Nephron progenitor cell (in vitro differentiated cells): ENCODE data around the gene PNMA8A.

Experiments
- DNase-seq: peaks from one replicate; pipeline ENCODE4 v3.0.0; 2021
- H3K27ac Mint-ChIP-seq: 2 replicates; pipeline ENCODE4 v1.8.0; 2021; ENCODE audit warnings: mild to moderate bottlenecking, moderate library complexity, mixed read lengths
- H3K27me3 Mint-ChIP-seq: 2 replicates; pipeline ENCODE4 v1.8.0; 2021; ENCODE audit warnings: mild to moderate bottlenecking, low read depth, mixed read lengths; ENCODE audit not compliant: poor library complexity
- H3K36me3 Mint-ChIP-seq: 2 replicates; pipeline ENCODE4 v1.8.0; 2021; ENCODE audit warnings: low read depth, mixed read lengths
- H3K4me1 Mint-ChIP-seq: 2 replicates; pipeline ENCODE4 v1.8.0; 2021; ENCODE audit warnings: mixed read lengths
- H3K4me3 Mint-ChIP-seq: 2 replicates; pipeline ENCODE4 v1.8.0; 2021; ENCODE audit warnings: mild to moderate bottlenecking, moderate library complexity, mixed read lengths
- H3K9me3 Mint-ChIP-seq: 2 replicates; pipeline ENCODE4 v1.8.0; 2021; ENCODE audit warnings: mild to moderate bottlenecking, moderate library complexity, mixed read lengths
- CTCF ChIP-seq: fragments of 200-600 bp; sonication (generic); IDR thresholded peaks from 2 replicates; pipeline ENCODE4 v1.5.0; 2021; ENCODE audit warnings: antibody characterized with exemption

PNMA8A gene

GRCh38 chr19:46449228-46449627 lies 22.1 kb downstream of the PNMA8A start:
- no peak for TF ChIP-seq CTCF
- Mint-ChIP-seq H3K27ac (no peak overlapping the region), H3K36me3 (no peaks in the 10 kb centered on the region), H3K27me3 (peaks cover 28% of the 10 kb centered on the region), H3K9me3 (peaks cover 9% of the 10 kb centered on the region), H3K4me3 (no peak overlapping the region), H3K4me1 (no peaks in the 10 kb centered on the region)
- DNase-seq: no peak

- no peak for TF ChIP-seq CTCF
- DNase-seq: no peak
- Mint-ChIP-seq H3K4me3 (no peak overlapping the region), H3K36me3 (no peaks in the 10 kb centered on the region), H3K4me1 (no peaks in the 10 kb centered on the region), H3K27me3 (peaks cover 25% of the 10 kb centered on the region), H3K27ac (no peak overlapping the region), H3K9me3 (peaks cover 9% of the 10 kb centered on the region)
These were observed 22.8 kb downstream of the PNMA8A start for GRCh38 chr19:46448601-46449000.

DNA sequence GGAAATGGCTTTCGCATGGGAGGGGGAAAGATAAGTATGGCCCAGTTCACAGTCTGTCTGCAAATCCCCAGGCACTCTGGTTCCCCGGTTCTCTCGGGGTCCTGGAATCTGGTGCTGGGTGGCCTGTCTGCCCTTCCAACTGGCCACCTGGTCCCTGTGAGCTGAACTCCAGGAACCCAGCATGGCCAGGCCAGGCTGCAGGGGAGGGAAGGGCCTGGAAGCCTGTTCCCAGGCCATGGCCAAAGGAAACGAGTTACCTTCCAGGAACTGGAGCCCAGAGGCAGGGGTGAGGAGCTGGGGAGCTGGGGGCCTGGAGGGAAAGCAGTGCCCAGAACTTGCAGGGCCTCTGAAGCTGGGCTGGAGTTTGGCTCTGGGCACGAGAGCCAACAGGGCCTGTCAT lies 23.5 kb downstream of the PNMA8A start:
- H3K27me3 Mint-ChIP-seq: peaks cover 22% of the 10 kb centered on the region
- no peak for TF ChIP-seq CTCF
- no peaks in the 10 kb centered on the region for H3K4me1 Mint-ChIP-seq
- peak overlapping the region; percentile 81 for H3K27ac Mint-ChIP-seq
- no peaks in the 10 kb centered on the region for H3K36me3 Mint-ChIP-seq
- H3K9me3 Mint-ChIP-seq: peaks cover 9% of the 10 kb centered on the region
- no peak overlapping the region for H3K4me3 Mint-ChIP-seq
- no peak for DNase-seq

DNA sequence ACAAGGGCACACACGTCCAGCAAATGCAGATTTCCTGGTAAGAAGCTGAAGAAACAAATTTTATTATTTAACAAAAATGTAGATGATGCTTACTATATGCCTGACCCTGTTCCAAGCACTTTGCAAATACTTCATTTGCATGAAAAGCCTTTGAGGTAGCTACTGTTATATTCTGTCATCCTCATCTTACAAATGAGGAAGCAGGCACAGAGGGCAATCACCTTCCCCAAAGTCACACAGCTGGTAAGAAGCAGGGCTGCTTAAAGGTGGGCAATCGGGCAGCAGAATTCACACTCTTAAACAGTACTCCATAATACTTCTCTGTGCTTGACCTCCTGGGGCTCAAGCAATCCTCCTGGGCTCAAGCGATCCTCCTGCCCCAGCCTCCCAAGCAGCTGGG lies 24.4 kb downstream of the PNMA8A start:
- Mint-ChIP-seq H3K27ac (no peak overlapping the region), H3K9me3 (peaks cover 9% of the 10 kb centered on the region), H3K36me3 (no peaks in the 10 kb centered on the region), H3K27me3 (peaks cover 19% of the 10 kb centered on the region), H3K4me1 (no peaks in the 10 kb centered on the region), H3K4me3 (no peak overlapping the region)
- no peak for DNase-seq
- no peak for TF ChIP-seq CTCF

DNA sequence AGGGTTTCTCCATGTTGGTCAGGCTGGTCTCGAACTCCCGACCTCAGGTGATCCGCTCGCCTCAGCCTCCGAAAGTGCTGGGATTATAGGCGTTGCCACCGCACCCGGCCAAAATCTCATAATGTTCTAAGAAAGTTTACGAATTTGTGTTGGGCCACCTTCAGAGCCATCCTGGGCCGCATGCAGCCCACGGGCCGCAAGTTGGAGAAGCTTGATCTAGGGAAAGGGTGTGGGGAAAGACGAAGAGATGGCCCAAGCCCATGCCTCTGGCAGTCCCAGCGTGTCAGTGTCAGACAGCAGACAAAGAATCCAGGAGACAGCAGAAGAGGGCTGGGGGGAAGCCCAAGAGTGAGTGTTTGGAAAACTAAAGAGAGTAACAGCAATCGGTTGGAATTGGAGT lies 25.3 kb downstream of the PNMA8A start:
- no peaks in the 10 kb centered on the region for H3K36me3 Mint-ChIP-seq
- H3K4me1 Mint-ChIP-seq: no peaks in the 10 kb centered on the region
- peaks cover 9% of the 10 kb centered on the region for H3K9me3 Mint-ChIP-seq
- peaks cover 19% of the 10 kb centered on the region for H3K27me3 Mint-ChIP-seq
- TF ChIP-seq CTCF: no peak
- DNase-seq: no peak
- H3K27ac Mint-ChIP-seq: no peak overlapping the region
- no peak overlapping the region for H3K4me3 Mint-ChIP-seq

- no peaks in the 10 kb centered on the region for H3K4me1 Mint-ChIP-seq
- no peaks in the 10 kb centered on the region for H3K36me3 Mint-ChIP-seq
- no peak overlapping the region for H3K4me3 Mint-ChIP-seq
- DNase-seq: no peak
- peaks cover 8% of the 10 kb centered on the region for H3K27me3 Mint-ChIP-seq
- no peak overlapping the region for H3K27ac Mint-ChIP-seq
- no peaks in the 10 kb centered on the region for H3K9me3 Mint-ChIP-seq
- no peak for TF ChIP-seq CTCF
These were observed 28.4 kb downstream of the PNMA8A start for GRCh38 chr19:46442808-46443450.
